ENCODE results near the gene TP53AIP1.

TP53AIP1 gene

GRCh38 chr11:128942272-128942612 is 429 bp downstream of the TP53AIP1 start:
- no peak for DNase-seq

GRCh38 chr11:128941573-128942271 is 949 bp downstream of the TP53AIP1 start:
- no peak for DNase-seq

DNA sequence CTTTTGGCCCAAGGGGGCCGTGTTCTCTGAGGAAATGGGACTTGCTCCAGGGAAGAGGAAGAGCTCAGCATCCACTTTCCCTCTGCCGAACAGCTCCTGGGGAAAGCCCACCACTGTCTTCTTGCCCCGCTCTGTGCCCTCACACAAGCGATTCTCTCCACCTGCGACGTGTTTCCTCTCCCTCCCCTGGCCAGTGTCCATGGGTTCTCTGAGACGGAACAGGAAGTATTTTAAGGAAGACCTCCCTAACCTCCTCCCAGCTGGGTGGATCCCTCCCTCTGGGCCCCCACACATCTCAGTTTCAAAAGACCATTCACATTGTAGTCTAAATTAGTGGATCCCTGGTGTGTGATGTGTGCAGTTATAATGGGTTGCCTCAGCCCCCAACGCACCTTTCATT is 1.6 kb downstream of the TP53AIP1 start:
- DNase-seq = no peak

DNA sequence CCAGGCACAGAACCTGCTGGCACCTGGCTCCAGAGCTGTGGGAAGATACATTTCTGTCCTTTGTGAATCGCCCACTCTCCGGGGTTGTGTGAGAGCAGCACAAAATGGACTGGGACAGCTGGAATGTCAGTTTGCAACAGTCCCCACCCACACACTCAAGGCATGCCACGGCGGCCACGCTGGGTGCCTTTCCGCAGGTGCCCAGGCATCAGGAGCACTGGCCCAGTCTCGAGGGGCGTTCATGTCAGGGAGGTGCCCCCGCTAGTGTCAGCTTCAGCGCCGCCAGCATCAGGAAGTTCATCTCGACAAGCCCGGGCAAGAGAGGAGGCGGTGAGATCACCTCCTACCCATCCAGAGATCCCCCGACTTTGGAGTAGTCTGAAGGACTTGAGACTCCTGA is 2.1 kb downstream of the TP53AIP1 start:
- DNase-seq = no peak

- DNase-seq = no peak
Observed at GRCh38 chr11:128940156-128940555, 2.5 kb downstream of the TP53AIP1 start.

DNA sequence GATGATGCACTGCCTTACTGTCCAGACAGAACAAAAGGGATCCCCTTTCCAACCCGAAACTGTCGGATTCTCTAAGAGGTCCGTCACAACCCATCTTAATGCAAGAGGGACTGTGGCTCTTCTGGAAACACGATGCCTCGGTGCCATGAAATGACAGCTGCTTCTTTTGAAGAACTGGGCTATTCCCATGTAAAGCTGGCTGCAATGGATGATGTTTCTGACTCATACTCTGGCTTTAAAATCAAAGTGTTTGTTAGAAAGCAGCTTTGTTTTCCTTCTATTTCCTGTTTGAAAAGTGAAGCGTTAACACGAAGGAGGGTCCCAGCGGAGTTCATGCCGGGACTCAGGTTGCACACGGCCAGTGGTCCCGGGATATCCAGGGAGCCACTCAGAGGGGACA is 3.1 kb downstream of the TP53AIP1 start:
- DNase-seq = no peak

DNA sequence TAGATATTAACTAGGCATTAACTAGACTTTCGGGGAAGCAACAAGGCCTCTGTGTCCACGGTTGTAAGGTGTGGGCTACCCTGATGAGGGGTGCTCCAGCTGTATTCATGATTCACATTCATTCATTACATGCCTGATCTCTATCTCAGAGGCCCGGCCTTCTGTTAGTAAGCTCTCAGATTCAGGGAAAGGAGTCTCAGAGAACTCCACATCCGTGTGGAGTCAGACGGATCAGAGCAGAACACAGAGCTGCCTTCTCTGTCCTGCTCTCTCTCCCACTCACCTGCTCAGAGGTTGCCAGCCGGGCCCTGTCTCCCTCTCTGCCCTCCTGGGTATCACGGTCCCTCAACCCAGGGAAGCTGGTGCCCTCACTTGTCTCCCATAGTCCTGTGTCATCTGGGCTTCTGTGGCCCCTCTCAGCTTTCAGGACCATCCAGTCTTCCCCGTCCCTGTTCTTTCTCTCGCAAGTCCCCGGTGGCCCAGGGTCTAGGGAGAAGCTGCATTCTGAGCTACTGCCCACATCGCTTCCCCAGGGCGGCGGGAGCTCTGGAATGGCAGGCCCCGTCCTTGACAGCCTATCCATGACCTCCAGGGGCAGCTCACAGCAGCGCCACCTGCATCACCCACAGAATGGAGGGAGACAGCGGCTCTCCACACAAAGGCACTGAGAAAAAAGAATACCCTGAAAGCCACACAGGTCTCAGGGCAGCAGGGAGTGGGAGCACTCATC is 4.3 kb downstream of the TP53AIP1 start:
- no peak for DNase-seq

GRCh38 chr11:128937480-128937879 is 5.2 kb downstream of the TP53AIP1 start:
- DNase-seq = no peak

GRCh38 chr11:128936606-128937251 is 5.9 kb downstream of the TP53AIP1 start:
- DNase-seq = no peak

DNA sequence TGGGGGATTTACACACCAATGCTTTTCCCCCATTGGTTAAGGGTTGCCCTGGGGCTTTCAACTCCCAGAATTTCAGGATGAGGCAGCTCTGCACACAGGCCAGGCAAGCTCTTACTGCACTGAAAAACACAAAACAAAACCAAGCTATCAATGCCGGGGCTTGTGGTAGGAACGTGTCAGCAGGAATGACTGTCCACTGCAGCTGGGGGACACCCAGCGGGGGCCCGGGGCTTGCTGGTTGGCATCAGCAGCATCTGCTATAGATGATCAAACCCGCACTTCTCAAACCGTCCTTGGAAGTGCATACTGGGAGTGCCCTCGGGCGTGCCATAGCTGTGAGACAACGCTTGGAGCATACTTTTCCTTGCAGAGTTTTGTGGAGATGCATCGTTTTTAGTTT is 7.7 kb downstream of the TP53AIP1 start:
- DNase-seq = no peak

GRCh38 chr11:128934351-128934750 is 8.3 kb downstream of the TP53AIP1 start:
- no peak for DNase-seq

DNA sequence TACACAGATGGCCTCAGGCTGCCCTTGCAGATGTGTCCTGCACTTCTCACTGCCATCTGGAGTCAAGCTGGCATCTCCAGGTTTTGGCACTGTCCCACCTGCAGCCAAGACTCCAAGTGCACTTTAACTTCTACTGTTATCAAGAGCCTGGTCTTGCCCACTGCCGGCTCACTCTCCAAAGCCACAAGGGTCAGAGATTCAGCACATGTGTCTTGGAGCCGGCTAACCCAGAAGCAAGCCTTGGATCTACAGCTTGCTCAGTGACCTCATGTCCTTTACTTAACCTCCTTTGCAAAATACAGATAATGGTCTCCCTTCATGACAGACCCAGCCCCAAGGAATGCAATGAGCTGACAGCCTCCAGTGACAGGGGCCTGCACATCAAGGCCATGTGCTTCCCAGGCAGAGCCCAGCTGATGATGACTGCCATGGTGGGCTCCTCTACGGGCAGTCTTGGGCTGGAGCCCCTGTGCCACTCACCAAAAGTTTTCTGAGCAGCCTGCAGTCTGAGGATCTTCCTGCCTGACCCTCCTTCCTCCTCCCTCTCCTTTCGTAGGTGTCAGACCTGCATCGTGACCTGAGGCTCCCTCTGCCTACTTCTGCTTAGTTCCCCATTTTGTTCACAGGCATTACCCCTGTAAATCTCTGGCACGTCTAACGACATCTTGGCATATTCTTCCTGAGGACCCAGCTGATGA is 9.0 kb downstream of the TP53AIP1 start:
- DNase-seq = no peak

DNA sequence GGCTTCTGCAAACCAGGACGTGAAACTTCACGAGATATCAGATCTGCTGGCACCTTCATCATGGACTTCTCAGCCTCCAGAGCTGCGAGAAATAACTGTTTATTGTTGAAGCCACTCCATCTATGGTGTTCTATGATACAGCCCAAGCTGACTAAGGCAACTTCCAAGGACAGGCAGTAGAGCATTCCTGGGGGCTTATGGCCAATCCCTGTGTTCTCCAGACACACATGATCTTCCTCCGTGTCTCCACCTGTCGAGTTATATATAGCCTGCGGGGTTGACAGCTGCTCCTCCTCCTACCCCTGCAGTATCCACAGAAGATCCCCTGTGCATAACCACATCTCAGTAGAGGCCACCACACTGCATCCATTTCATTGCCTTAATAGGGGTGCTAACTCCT is 11.0 kb downstream of the TP53AIP1 start:
- no peak for DNase-seq

DNA sequence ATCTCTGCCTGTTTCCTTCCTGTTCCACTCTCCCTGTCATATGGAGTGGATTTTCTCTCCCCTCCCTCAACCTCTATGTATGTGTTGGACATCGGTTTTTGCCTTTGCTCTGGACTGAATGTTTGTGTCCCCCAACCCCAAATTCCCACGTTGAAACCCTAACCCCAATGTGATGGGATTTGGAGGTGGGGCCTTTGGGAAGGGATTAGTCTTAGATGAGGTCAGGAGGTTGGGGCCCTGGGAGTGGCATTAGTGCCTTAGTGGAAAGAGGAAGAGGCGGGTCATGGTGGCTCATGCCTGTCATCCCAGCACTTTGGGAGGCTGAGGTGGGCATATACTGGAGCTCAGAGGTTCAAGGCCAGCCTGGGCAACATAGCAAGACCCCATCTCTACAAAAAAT is 11.6 kb downstream of the TP53AIP1 start:
- DNase-seq = no peak

DNA sequence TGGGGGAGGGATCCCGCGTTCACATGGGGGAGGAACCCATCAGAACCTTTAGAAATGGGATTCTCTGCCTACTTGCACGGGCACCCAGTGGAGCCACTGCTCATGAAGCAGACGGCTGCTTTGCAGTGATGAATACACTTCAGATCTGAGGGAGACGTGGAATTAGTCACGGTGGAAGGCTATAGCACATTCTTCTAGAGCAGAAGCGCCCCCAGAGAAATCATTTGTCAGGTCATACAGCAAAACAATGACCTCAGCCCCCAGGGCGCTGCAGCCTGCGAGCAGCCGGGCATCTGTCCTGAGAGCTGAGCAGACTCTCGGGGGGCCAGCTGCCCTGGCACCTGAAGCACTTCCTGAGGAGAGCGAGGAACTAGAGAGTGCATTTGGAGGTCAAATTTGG is 12.7 kb downstream of the TP53AIP1 start:
- no peak for DNase-seq

GRCh38 chr11:128929468-128929867 is 13.2 kb downstream of the TP53AIP1 start:
- no peak for DNase-seq

DNA sequence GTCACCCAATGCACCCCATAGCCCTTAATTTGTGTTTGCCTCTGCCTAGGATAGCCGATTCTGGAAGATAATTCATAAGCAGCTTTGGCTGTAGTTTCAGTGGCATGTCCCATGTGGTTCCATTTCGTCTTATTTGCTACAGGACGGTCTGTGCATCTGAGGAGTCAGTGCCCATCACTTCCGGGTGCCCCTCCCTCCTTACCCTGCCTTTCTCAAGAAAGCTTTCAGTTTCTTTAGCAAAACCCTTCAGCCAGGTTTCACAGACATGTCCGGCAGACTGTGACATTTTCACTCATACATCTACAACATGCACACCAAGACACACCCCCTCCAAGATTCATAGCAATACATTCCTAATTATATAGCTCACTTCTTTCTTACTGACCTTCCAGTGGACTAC is 14.3 kb downstream of the TP53AIP1 start:
- DNase-seq = no peak

DNA sequence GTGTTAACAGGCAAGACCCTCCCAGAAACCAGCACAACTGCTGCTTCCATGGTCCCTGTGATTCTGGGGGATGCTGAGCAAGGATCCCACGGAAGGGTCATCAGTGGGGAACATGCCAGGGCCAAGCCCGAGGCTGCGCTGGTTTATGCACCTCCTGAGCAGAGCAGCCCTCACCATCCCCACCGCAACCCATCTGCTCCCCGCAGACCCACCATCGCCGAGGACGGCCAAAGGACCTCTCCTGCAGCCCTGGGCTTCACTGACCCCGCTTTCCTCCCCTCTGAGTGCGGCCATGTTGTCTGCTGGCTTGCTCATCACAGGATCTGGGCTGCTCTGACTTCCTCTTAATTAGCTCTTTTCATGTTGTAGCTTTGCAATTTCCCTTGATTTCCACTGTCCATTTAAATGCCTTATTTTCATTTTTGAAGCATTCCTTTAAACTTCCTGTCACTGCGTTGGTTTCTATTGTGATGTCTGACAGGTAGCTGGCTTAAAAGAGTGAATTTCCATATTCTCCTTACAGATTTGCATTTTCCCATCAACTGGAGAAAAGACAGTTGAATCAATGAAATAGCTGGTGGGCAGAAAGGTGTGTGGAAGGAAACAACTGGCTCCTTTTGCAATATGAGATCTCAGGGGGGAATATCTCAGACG is 14.9 kb downstream of the TP53AIP1 start:
- DNase-seq = no peak

GRCh38 chr11:128927108-128927461 is 15.6 kb downstream of the TP53AIP1 start:
- DNase-seq = no peak

- no peak for DNase-seq
Observed at GRCh38 chr11:128926437-128927107, 16.1 kb downstream of the TP53AIP1 start.

DNA sequence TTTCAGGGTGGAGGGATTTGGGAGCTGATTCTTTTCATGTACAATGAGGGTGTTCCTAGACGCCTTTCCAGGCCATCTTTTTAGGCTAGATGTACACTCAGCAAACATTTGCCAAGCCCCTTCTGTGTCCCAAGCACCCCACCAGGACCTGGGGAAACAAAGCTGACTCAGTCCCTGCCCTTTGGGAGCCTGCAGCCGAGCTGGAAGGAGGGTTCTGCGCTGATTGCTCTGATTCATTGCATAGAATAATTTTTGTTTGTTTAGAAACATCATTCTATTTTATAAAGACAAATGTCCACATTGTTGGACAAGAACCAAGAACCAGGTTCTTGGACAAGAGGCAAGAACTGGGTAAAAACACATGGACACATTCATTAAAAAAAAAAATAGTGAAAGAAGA is 16.7 kb downstream of the TP53AIP1 start:
- no peak for DNase-seq

- no peak for DNase-seq
Observed at GRCh38 chr11:128925250-128925600, 17.4 kb downstream of the TP53AIP1 start.
